NCI-H1694 (cell line): ENCODE measurements around the gene ZGPAT.

Experiments used
- DNase-seq: peaks from one replicate; lab custom pipeline; 2025; lab: John Stamatoyannopoulos, UW

The ZGPAT gene

GRCh38 chr20:63744574-63745423 lies 37.0 kb downstream of the ZGPAT start:
- no peak for DNase-seq

- no peak for DNase-seq
Observed at GRCh38 chr20:63745424-63745805, 37.6 kb downstream of the ZGPAT start.

DNA sequence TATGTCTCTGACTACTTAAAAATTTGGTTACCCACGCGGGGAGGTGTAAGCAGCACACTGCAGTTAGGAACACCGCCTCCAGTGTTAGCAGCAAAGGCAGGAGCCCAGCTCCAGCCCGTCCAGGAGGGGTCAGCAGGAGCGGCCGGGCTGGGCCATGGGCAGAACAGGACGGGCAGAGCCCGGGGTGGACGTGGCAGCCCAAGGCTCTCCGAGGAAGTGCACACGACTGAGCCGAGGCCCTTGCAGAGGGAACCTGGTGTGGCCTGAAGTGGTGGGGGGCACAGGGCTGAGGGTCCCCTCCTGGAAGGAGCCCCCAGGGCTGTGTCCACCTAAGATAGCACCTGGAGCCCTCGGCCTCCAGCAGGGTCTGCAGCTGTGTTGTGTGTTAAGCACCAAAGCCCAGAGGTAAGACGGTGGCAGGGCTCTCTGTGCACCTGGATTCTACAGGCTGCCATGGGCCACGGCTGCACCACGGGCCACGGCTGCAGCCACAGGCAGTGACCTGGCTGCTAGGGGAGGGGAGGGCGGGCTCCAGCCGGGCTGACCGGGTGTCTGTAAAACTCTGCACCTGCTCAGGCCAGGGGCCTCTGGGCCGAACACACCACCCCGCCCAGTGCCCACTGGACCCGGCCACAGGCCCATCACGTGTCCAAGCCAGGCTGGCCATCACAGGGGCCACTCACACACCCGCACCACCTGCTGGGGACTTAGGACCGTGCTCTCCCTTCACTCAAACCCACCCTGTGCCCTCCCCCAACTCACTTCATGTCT lies 38.3 kb downstream of the ZGPAT start:
- no peak for DNase-seq

DNA sequence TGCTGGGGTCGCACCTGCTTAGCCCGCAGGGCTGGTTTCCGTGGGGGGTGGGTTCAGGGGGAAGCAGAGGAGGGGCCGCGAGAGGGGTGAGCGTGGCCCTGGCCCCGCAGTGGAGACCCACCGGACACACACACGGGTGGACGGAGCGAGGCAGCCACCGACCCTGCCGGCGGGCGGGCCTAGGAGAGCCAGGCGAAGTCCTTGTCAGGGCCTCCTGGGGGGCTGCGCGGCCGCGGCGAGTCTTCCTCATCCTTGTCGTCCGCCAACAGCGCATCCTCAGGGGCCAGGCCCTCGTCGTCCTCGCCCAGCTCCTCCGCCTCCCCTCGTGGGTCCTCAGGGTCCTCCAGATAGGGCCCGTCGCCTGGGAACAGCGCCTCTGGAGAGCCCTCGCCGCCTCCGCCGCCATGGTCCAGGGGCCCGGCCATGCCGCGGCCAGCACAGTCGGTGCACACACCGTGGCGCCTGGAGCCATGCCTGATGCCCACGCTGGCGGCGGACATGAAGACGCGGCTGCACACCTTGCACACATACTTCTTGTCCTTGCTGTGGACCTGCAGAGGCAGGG lies 39.0 kb downstream of the ZGPAT start:
- no peak for DNase-seq

- no peak for DNase-seq
Observed at GRCh38 chr20:63747622-63748069, 39.8 kb downstream of the ZGPAT start.

- DNase-seq = no peak
Observed at GRCh38 chr20:63748070-63748933, 40.5 kb downstream of the ZGPAT start.

DNA sequence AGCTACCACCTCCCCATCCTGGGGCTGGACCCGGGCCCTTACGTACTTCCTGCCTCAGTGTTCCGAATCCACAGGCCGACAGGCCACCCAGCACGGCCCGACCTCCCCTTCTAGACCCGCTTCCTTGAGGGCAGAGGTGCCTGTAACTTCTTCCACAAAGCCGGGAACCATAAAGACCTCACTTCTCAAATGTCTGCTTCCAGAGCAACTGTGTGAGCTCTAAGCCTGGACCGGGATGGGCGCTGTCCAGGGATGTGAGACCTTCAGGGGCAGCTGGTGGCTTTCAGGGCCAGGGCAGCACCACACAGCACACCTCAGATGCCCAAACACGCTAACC lies 41.1 kb downstream of the ZGPAT start:
- DNase-seq = no peak

GRCh38 chr20:63749597-63750508 lies 42.0 kb downstream of the ZGPAT start:
- no peak for DNase-seq

DNA sequence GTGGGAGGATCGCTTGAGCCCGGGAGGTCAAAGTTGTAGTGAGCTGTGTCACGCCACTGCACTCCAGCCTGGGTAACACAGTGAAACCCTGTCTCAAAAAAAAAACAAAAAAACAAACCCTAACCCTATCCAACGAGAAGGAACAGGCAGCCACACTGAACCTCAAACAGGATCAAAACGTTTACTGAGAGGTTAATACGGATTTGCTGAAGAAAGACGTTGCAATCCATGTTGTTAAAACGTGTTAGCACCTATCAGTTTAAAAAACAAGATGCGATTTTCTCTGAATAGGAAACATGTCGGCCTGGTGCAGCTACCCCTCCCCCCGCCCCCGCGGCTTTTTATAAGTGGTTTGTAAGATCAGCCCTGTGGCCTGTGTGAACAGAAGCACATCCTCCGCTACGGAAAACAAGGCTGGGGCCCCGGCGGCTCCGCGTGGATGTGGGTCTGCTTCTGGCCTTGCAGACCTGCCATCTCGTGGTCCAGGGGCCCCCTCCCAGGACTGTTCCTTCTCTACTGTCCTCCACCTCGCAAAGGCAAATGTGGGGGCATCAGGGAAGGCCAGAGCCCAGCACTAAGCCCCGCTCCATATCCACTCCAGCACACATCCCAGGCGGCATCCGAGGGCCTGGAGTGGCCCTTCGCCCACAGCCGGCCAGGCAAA lies 43.1 kb downstream of the ZGPAT start:
- DNase-seq = no peak

GRCh38 chr20:63751471-63752271 lies 43.8 kb downstream of the ZGPAT start:
- no peak for DNase-seq

DNA sequence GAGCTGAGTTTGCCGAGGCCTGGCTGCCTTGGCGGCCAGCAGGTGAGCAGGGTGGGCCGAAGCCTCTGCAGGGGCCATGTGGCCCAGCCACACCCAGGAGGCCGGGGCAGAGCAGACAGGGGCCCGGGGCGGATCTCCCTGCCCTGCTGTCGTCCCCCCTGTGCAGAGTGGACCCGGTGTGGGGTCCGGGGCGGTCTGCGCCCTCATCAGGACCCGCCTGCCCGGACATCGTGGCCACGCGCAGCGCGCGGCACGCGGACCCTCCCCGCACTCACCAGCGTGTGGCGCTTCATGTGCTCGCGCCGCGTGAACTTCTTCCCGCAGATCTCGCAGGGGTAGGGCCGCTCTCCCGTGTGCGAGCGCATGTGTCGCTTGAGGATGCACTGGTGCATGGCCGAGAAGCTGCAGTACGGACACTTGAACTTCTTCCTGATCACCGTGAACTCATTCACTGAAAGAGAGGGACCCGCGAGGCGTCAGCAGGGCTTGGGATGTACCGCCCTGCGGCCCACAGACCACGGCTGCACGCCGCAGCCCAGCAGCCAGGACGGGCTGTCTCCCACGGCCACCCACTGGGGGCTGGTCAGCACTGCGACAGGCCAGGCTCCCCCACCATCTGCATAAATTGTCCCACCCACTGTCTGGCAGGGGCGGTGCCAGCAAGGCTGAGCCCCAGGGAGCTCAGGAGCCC lies 44.7 kb downstream of the ZGPAT start:
- no peak for DNase-seq

DNA sequence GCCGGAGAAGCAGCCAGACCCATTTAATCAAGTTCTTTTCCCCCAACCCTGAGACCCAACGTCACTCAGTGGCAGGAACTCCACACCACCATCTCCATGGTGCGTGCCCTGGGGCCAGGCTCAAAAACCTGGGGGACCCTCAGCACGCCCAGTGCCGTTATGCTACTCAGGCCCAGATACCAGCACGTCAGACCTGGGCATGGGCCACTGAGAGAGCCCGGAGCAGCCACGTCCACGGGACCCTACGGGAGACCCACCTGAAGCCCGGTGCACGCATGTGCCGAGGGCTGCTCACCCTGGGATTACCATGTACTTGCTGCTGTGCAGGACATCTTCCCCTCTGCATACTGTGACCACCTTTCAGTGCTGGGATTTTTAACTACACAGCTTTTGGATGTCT lies 45.5 kb downstream of the ZGPAT start:
- no peak for DNase-seq

DNA sequence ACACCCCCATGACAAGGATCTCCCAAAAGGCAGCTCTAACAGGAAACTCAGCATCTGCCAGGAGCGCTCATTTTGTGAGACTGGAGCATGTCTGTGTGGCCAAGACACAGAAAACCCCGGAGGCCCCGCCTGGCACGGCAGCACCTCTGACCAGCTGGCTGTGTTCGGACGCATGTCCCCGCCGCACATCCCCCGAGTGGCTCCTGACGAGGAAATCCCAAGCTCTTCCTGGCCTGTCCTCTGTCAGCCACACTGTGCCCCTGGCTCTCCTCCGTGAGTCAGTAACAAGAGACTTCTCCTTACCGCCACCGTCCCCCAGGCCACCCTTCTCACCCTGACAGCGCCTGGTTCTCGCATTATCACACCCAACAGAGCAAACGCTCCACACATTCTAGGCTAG lies 46.2 kb downstream of the ZGPAT start:
- DNase-seq = no peak

DNA sequence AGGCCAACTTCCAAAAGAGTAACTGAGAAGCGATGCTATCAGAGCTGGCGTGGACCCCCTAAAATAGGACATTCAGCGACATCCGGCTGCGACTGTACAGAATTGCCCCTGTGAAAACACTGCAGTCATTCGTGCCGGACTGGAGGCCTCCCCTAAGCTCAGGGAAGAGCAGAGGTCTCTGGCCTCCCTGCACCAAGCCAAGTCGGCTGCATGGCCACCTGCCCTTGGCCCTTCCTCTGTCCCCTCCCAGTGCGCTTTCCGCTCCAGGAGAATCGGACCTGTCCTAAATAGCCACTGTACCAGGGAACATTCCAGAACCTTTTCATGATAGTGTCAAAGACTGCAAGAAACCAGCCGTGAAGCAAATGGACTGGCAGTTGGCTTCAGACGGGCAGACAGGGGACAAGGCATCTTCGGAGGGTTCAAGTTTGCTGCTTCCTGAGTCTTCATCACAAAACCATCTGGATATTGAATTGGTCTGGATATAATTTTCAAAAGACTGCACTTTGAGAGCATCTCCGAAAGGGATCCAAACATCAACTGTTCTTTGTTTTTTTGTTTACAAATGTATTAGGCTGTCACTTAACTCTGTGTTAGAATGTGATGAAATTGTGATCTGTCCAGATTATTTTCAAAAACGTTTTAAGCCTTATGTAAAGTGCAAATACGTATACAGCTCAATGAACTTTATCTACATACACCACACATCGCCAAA lies 48.3 kb downstream of the ZGPAT start:
- DNase-seq = no peak

GRCh38 chr20:63756648-63756991 lies 48.8 kb downstream of the ZGPAT start:
- no peak for DNase-seq

GRCh38 chr20:63758152-63758551 lies 50.3 kb downstream of the ZGPAT start:
- no peak for DNase-seq

- DNase-seq = no peak
Observed at GRCh38 chr20:63759377-63759901, 51.6 kb downstream of the ZGPAT start.
